ENCODE data around the gene PLEKHG5.
A peak's percentile ranks its signal among the peaks of the same experiment; 100 is the strongest.

PLEKHG5 gene

DNA sequence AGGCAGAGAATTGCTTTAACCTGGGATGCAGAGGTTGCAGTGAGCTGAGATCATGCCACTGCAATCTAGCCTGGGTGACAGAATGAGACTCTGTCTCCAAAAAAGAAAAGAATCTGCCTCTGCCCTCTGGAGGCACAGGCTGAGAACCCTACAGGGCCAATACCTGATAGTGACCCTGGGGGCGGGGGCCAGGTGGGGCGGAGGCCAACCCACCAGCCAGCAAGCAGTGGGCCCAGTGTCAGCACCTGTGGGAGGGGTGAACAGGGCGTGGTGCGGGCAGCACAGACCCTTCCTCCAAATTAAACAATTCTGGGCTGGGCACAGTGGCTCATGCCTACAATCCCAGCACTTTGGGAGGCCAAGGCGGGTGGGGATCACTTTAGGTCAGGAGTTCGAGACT is 19.0 kb upstream of the PLEKHG5 start:
- no peak for DNase-seq (ENCODE audit: low read depth)

DNA sequence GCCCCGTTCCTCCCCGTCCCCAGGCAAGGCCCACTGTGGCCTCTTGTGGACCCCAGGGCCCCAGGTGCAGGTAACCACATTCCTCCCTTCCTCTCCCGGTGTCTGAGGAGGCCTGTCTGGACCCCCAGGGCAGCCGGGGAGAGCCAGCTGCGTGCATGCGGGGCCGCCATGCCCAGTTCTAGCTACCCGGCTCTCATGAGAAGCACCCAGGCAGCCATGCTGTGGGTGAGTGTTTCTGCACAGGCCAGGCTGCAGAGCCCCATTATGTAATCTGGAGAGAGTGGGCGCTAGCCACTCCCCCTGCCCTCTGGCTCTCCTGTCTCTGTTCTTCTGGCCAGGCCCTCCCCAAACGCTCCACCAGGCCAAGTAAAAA is 18.4 kb upstream of the PLEKHG5 start:
- no peak for DNase-seq (ENCODE audit: low read depth)

DNA sequence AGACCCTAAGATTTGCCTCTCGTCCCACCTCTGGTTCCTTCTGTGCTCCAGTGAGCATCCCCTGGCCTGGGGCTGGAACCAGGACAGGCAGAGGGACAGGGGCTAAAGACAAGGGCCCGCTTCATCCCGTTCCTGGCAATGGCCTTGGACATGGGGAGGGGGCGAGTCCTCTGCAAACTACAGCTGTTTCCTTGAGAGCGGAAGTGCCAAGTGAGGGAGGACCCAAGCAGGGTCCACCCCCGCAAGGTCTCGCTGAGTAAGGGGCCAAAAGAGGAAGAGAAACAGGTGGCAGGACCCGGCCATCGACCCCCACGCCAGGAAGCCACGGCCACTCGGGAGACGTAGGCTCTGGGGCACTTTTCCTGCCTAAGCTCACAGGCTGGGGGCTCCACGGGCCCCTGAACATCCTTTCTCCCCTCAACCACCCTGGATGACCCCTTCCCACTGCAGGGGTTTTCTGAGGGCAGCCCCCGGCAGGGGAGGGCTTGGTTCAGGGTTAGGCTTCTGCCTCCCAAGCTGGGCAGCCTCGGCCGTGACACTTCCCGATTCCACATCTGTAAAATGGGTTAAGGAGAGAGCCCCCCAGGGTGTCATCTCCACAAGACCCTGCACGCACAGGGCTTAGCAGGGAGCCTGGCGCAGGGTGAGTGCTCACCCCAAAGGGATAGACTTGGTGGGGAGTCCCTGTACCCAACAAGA is 17.9 kb upstream of the PLEKHG5 start:
- no peak for DNase-seq (ENCODE audit: low read depth)

DNA sequence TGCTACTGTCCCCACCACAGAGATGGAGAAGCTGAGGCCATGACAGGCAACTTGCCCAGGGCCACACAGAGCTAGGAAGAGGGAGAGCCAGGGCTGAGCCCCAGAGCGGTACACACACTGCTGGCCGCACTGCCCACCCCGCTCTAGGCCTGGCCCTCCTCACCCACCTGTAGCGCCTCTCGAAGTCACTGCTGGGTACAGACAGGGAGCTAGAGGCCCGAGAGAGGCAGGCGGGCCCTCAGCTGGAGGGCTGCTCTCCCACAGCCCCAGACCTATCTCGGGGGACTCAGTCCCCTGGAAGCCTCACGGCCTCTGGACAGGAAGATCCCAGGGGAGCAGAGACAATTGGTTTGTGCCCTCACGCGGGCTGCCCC is 17.3 kb upstream of the PLEKHG5 start:
- no peak for DNase-seq (ENCODE audit: low read depth)

DNA sequence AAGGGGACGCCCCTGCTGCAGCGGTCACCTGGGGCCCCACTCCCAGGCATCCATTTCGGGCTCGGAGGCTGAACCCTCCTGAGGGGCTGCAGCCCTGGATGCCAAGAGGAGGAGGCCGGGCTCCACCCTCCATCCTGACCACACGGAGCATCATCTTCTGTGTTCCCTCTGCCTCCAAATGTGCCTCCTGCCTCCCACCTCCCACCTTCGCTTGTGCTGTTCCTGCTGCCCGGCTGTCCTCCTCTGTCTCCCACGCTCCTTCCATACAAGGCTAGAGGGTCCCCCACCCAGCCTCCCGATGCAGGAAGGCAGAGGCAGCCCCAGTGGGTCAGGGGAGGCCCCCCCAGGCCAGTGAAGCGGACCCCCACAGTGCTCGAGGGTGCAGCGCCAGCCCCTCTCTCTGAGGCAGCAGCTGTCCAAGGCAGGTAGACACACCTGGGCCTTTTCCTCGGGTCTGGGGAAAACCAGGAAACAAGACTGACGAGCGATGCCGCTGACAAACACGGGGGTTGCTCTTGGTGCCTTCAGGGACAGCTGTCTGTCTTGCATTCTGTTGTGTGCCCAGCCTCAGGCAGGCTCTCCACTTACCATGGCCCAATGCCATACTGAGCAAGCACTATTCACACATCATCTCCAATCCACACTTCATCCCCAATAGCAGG is 16.8 kb upstream of the PLEKHG5 start:
- no peak for DNase-seq (ENCODE audit: low read depth)

DNA sequence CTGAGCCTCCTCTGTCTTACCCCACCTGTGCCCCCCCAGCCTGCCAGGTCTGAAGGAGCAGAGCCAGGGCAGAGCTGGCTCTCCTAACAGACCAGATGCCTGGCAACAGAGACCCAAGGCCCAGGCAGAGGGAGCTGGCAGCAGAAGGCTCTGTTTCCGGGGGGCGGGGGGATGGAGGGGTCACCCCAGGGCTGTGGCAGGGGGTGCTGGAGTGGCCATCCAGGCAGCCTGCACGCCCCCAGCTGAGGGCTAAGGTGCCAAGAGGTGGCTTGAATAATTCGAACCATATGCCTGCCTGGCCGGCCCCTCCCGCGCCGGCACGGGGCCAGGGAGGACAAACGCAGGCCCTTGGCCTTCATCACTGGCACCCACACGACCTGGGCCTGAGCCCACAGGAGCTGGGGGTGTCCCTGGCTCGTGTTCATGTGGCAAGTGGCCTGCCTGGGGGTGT is 16.0 kb upstream of the PLEKHG5 start:
- no peak for DNase-seq (ENCODE audit: low read depth)

DNA sequence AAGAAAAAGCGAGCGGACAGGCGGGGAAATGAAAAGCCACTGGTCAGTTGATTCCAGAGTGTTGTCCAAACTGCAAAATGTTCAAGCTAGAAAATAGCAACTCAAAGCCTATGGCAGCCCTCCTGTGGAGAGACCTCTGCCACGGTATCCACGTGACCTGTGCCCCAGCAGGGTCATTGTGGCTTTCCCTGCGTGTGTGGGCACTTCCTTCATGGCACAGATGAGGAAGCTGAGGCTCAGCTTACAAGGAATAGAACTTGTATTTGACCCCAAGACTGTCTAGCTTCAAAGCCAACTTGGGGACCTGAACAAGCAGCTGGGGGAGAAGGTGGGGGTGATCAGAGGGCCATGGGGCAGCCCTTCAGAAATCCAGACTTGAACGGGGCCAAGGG is 15.6 kb upstream of the PLEKHG5 start:
- no peak for DNase-seq (ENCODE audit: low read depth)

DNA sequence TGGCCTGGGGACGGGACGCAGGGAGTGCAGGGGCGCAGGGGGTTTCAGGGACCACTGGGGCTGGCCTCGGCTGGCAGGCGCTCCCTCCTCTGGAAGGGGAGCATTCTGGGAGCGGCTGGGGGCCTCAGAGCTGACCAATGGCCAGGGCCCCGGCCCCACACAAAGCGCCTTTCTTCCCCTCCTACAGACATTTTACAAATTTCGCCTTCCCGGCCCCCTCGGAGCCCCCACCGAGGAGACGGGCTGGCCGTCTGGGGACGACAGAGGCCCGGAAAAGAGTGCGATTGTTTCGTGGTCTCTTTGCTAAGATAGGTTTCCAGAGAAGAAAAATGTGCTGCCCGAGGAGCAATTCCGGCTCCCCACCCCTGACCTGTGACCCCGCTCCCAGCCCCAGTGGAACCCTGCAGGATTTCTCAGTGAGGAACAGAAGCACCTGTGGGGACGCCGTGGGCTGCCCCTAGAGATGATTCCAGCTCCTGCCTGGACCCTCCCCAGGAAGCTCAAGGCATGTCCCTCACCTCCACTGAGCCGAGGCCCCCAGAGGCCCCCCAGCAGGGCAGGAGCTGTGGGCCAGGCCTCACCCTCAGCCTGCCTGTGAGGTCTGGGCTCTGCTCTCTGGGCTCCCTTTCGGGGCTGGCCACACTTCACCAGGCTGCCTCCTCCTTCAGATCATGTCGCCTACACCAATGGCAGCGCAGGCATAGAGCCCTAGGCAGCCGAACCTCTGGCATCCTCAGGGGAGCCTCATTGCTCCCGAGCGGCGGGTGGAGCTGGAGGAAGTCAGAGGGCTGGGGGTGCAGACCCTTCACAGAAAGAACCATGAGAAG is 15.0 kb upstream of the PLEKHG5 start:
- no peak for DNase-seq (ENCODE audit: low read depth)

DNA sequence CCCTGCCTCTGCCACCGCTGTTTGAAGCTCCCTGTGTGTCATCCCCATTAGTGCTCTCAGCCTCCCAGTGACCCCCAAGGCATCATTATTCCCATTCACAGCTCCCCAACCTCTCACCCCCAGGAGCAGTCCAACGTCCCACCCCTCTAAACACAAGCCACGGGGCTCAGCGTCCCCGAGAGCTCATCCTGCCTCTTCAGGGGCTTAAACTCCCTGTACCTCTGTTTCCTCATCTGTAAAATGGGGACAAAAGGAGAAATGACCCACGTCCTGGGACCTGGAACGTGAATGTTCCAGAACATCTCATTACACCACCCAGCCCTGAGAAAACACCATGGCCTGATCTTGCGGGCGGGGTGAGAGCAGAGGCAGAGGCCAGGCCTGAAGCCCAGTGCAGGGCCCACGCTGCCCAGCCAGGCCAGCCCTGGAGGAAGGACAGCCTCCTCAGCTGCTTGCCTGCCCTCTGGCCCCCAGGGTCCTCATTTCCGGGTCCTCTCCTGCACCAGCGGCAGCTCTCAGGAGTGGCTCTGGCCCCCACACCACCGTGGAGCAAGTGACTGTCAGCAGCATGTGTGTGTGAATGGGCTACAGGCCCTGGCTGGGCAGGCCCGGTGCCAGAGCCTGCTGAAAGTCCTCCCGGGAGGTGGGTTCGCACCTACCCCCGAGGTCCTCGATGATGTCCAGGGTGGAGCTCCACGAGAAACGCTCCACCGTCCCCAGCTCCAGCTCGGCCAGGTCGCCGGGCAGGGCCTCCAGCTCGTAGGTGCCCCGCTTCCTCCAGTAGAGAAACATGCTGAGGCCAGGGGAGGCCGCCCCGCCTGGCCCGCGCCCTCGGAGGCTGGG is 14.1 kb upstream of the PLEKHG5 start:
- DNase-seq (ENCODE audit: low read depth) = no peak

DNA sequence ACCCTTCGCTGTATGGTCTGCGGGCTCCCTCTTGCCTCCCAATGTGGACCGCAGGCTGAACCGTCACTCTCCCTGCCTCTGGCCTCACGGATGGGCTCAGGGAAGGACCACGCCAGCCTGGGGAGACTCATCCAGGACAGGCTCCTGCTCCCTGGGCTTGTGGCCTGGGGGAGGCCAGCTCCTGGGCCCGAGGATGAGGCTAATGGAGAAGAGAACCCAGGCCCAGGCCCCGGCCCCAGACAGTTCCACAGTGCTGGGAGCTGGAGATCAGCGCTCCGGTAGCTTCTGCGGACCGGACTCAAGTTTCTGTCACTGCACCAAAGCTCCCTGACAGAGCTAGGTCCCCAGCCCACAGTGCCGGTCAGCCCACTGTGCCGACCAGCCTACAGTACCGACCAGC is 13.4 kb upstream of the PLEKHG5 start:
- no peak for DNase-seq (ENCODE audit: low read depth)

DNA sequence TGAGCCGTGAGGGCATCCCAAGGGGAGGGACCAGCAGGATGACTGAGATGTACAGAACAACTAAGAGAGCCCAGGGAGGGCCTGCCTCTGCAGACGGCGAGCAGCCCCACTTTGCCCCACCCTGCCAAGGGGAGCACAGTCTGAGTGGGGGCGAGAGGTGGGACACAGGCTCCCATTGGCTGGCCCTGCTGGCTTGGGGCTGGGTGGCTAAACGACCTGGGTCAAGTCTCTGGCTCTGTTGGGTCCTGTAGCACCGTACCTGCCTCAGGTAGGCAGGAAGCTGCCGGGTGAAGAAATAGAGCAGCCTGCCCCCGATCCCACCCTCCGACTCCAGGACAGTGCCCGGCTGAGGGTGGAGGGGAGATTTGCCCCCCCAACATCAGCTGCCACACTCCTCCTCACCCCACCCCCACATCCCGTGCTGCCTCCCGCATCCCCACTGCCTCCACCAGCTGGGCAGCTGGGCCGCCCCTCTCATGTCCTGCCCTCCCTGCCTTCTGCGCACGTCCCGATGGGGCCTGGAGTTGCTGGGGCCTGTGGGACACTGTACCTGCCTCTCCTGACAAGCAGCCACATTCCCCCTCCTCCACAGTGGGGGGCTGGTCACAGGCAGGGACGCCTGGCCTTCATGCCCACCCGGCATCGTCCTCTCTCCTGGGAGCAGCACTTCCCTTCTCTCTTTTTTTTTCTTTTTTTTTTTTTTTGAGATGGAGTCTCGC is 12.6 kb upstream of the PLEKHG5 start:
- no peak for DNase-seq (ENCODE audit: low read depth)

DNA sequence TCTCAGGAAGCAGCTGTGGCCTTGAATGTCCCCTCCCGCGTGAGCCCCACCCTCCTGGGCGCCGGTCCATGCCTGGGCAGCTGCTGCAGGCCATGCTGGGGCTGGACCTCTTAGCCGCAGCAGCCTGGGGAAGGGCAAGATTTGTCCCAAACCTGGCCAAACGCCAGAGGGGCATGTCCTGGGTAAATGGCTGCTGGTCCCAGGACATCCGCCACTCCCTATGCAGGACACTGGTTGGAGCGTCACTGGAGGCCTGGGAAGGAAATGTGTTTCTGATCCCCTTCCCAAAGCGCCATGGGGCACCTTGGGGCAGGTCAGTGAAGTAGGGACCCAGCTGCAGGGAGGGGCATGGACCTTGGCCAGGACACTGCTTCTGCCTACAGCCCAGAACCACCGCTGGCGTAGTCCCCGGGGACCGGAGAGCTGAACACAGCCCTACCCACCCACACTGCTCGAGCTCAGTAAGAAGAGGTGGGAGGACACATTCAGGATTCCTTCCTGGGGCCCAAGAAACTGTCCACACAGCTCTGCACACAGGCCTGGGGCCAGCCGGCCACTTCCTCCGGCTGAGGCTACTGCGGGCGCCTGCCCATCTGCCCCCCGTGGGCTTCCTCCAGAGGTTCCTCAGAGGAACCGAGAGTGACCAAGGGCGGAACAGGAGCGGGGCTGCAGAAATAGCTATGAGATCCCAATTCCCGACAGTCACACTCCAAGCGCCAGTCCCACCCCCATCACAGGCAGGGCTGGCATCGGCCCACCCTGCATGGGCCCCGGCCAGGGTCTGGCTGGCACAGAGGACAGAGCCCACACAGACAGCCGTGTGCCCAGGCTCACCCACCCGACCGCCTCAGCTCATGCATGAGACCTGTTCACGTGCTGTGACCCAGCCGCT is 10.8 kb upstream of the PLEKHG5 start:
- DNase-seq (ENCODE audit: low read depth) = no peak

DNA sequence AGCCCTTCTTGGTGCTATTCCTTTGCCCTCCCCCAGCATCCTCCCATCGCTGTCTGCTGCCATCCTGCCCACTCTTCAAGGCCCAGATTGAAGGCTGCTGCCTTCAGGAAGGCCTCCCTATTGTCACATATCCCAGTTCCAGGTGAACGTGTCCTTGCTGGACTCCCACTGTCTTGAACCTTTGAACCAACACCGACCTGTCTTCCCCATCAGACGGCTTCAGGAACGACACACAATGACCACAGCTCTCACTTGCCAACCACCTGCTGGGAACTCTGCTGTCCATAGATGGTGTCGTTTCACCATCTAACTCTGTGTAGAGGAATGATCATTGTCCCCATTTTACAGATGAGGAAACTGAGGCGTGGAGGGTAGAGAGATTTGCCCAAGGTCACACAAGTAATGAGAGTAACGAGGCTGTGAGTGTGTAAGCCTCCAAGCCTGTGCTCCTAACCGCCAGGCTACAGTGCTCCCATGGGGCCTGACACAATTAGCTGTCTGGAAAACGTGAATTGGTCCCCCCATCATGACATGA is 9.9 kb upstream of the PLEKHG5 start:
- DNase-seq (ENCODE audit: low read depth) = no peak

DNA sequence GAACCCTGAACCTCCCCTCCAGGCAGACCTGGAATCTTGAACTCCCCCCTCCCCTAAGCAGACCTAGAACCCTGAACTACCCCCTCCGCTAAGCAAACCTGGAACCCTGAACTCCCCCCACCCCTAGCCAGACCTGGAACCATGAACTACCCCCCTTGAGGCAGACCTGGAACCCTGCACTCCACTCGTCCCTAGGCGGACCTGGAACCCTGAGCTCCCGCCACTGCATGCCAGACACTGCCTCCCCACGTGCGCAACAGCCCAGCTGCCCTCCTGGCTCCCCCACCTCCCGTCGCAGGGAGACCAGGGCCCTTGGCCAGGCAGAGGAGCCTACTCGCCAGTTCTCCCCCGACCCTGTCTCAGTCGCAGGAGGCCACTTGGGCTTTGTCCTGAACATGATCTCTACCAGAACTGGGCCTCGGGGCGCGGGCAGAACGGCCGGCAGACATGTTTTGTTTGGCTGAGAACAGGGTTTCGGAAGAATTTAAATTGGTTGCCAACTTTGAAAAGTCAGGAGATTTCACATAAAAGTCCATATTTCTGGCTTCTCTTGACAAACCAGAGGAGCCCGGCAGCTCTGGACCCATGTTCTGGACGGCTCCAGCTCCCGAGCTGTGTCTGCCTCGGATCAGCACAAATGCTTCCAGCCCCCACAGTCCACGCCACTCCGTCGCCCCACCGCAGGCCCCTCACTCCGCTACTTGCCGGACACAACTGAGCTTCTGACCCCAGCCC is 9.2 kb upstream of the PLEKHG5 start:
- no peak for DNase-seq (ENCODE audit: low read depth)

DNA sequence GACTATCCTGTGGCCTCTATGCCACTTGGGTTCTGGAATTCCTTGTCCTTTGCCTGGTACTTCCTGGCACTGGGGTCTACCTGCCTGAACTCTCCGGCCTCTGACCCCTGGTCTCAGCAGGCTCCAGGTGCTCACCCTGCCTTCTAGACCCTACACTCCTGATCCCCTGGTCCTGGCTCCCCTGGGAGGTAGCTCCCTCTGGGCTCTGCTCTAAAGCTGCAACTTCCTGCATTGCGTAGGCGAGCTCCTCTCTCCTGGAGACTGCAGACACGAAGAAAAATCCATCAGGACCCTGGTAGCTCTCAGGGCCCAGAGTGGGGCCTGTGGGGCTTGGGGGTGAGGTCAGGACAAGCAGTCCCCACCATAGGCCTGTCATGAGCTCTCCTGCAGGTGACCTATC is 7.8 kb upstream of the PLEKHG5 start:
- no peak for DNase-seq (ENCODE audit: low read depth)

DNA sequence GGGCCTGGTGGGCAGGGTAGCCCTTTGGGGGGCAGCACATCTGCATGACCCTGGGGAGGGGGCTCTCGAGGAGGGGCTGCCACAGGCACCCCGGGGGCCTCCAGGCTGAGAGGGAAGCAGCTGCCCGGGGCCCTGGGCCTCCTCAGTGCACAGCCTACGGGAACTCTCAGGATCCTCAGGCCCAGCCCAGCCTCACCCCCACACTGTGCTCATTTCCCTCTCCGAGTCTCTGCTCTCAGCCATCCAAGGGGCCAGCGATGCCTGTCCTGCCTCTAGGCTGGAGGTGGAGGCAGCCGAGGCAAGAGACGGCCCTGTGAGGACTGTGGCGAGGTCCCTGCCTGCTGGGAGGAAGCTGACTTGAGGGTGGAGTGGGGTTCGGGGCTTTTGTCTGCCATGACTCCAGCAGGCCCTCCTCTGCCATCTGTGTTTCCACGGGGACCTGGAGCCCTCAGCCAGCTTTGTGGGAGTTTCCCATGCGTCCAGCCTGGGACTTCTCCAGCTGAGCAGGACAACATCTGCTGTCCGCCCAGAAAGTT is 7.2 kb upstream of the PLEKHG5 start:
- DNase-seq (ENCODE audit: low read depth) = no peak

DNA sequence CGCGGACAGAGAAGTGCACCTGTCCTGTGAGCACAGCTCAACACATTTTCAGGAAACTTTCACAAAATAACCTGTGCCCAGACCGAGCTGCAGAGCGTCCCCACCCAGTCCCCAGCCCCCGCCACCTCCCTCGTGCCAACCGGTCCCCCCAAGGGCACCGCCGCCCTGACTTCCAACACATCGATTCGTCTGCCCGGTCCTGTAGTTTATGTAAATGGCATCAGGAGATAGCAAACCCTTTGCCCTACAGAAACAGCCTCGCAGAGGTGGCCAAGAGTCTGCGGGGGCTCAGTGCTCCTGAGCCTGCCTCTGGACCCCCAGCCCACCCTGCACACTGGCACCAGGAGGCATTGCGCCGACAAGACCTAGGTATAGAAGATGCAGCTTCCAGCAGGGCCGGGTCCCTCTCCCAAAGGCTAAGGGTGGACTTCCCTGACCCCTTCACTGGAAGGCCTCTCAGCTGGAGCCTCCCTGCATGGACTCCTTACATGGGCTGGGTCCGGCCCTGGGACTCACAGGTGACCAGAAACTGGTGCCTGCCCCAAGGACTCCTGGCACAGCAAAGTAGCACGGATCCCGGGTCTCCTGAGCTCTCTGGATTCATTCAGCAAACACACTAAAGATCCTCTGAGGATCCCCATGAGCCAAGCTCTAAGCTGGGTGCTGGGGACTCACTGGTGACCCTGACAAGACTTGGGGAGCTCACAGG is 6.6 kb upstream of the PLEKHG5 start:
- DNase-seq (ENCODE audit: low read depth) = no peak

DNA sequence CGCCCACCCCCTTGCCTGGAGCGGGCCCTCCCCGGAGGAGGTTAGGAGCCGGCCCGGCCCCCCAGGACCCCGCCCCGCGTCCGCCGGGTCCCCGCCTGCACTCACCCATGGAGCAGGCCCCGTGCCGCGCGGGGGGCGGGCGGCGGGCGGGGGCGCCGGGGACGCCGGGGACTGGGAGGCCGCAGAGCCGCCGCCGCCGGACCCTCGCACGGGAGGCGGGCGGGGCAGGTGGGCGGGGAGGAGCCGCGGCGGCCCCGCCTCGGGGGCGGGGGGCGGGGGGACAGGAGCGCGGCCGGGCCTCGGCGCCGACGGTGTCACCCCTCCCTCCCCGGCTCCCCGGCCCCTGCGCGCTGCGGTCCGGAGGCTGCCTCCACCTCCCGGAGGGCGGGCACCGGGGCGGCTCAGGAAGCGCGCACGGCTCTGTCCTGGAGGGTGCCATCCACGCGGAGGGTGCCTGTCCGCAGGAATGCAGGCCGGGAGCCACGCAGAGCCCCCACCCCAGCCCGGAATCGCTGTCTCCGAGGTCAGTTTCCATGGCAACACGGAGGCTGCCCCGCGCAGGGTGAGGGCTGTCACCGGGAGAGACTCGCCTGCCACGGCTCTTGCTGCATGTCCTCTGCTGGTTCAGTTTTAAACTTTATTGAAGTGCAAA is 5.9 kb upstream of the PLEKHG5 start:
- peak; percentile 33 for DNase-seq (ENCODE audit: low read depth)
